DMS 273 treated with DMSO at 0.1 percent for 48 hours (cell line): ENCODE results near the gene COQ8A.

Experiments used
- DNase-seq: peaks from one replicate; lab custom pipeline; 2025; lab: John Stamatoyannopoulos, UW

COQ8A gene

DNA sequence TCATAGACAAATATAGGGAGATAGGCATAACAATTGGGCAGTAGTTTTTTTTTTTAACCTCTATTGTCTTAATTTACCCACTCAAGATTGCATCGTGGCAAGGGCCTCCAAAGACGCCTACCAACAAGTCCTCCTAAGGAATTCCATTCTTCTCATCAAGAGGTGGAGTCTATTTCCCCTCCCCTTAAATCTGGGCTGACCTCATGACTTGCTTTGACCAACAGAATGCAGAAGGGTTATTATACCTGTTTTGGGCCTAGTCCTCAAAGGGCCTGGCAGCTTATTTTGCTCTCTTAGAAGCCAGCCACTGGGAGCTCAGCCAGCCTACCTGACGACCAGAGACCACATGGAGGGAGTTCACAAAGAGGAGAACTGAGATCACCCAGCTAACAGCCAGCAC, 92.3 kb downstream of the COQ8A start:
- no peak for DNase-seq

DNA sequence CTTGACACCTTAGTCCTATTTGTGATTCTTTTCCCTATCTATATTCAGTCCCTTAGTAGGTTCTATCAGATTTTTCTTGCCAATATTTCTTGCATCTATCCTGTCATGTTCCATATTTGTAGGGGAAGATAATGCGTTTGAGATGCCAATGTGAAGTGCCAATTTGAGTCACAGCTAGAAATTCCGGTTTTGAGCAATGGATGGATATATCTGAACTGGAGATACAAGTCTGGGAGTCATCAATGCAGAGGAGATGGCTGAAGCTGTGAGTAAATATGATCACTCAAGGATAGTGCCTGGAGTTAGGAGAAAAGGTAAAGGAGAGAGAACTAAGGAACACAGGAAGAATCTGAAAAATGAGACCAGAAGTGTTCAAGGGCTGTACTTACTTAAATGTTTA, 93.8 kb downstream of the COQ8A start:
- DNase-seq, result no peak

DNA sequence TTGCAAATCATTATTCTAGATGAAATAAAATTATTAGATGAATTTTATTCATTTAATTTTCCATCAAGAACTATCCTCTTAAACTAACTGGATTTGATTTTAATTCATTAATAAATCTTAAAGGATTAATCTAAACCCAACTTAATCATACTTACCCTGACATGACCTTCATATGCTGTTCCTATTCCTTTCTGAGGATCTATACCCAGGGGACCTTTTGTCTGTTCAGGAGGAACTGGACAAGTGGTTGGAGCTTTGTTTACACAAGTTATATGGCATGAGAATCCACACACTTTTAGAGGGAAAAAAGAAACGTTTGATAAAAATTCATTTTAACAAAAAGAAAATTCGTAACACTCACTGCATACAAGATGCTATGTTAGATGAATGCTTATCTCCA, 95.2 kb downstream of the COQ8A start:
- no peak for DNase-seq

DNA sequence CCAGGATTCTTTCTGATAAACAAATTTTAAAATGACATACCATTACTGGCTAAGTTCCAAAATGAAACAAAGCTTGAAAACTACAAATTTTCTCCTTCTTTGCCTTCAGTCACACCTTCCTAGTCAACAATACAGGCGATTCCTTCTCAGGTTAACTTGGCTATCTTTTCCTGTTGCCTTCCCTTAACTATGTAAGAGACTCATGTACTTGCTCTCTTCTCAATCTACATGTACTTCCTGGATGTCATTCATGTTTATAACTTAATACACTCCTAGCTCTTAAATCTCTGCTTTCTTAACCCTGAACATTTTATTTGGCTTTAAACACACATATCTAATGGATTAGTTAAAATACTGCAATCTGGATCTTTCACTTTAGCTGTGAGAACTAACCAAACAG, 97.0 kb downstream of the COQ8A start:
- no peak for DNase-seq
